GM12875 (cell line): ENCODE measurements around the gene PAIP2.

ENCODE experiments used
- H3K4me3 ChIP-seq: one replicate; pipeline ENCODE4 v1.5.1; 2011; ENCODE audit warnings: low read depth, low read length, control low read depth
- CTCF ChIP-seq: IDR thresholded peaks from 2 replicates; pipeline ENCODE4 v1.5.1; 2011; ENCODE audit warnings: low read depth, mild to moderate bottlenecking, control low read depth, inconsistent platforms, low read length, moderate library complexity, borderline replicate concordance; ENCODE audit not compliant: insufficient read depth

PAIP2 gene

GRCh38 chr5:139410121-139410992 lies 68.7 kb downstream of the PAIP2 start:
- H3K4me3 ChIP-seq: no peak overlapping the region
- no peak for TF ChIP-seq CTCF

- no peak for TF ChIP-seq CTCF
- H3K4me3 ChIP-seq: no peak overlapping the region
Observed at GRCh38 chr5:139410993-139411828, 69.6 kb downstream of the PAIP2 start.

- TF ChIP-seq CTCF: no peak
- no peak overlapping the region for H3K4me3 ChIP-seq
Observed at GRCh38 chr5:139413153-139413552, 71.5 kb downstream of the PAIP2 start.

- no peak overlapping the region for H3K4me3 ChIP-seq
- TF ChIP-seq CTCF: no peak
Observed at GRCh38 chr5:139413963-139414362, 72.3 kb downstream of the PAIP2 start.

GRCh38 chr5:139414581-139415130 lies 73.0 kb downstream of the PAIP2 start:
- H3K4me3 ChIP-seq: no peak overlapping the region
- TF ChIP-seq CTCF: no peak

GRCh38 chr5:139415221-139415861 lies 73.7 kb downstream of the PAIP2 start:
- no peak overlapping the region for H3K4me3 ChIP-seq
- TF ChIP-seq CTCF: no peak
